ENCODE measurements around the gene ABCA3. TPM values are rescaled to one million over a fixed set of nuclear protein-coding genes. Genes with fewer than 3 reads are reported as not detected.

The ABCA3 gene
- total and polyA plus RNA-seq, 2 of the 8 experiments (the other 6 are each of a cell fraction or from before 2014, with no cell fraction given) = 5.7 to 7.9 TPM

DNA sequence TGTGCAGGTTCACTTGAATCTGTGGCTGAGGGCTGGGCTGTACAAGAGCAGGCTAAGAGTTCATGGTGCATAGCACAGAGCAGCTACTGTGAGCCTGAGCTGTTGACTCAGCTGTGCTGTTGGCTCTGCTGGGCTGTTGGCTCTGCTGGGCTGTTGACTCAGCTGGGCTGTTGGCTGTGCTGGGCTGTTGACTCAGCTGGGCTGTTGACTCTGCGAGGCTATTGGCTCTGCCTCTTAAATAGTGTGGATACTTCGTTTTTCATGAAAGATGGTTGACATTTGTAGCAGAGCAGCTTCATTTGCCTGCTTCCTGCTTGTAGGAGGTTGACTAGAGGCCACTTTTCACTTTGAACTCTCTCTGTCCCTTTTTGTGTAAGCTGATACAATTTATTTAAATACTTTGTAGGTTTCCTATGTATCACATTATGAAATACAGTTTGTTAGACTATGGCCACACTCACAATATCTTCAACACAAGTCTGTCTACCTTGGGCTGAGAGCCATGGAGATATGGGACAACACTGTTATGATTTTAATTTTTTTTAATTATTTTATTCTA is 48.4 kb upstream of the ABCA3 start (continued):
- TF ChIP-seq TBP (IDR thresholded peaks at IDR 0.05; ENCODE audit: low read depth, low read length) (no peak), BCL11A (IDR thresholded peaks at IDR 0.05; ENCODE audit: low read depth in 2 of 2, low read length in 2 of 2) (no peak)

Data from H1 (cell line).